ENCODE data around the gene TCEAL4. TPM values are rescaled to one million over a fixed set of nuclear protein-coding genes. Genes with fewer than 3 reads are reported as not detected.

The TCEAL4 gene
- total and polyA plus RNA-seq, 2 of the 13 experiments (the other 11 are each of a cell fraction or from before 2014, with no cell fraction given): 12.6 to 31.0 TPM

- Histone ChIP-seq H3K4me1 (ENCODE audit: insufficient read depth, low read length) (no peaks in the 10 kb centered on the region), H3K27me3 (ENCODE audit: control insufficient read depth in 1 of 2, insufficient read depth in 2 of 2, low read length in 2 of 2) (no peaks in the 10 kb centered on the region), H4K20me1 (ENCODE audit: insufficient read depth, low read length) (no peaks in the 10 kb centered on the region), H3K4me3 (replicated peaks in 1 of 3; ENCODE audit: insufficient read depth in 1 of 3, low read depth in 2 of 3, low read length in 3 of 3) (no peak overlapping the region), H3K4me2 (ENCODE audit: low read depth, low read length) (no peak overlapping the region), H3K36me3 (replicated peaks in 1 of 2; ENCODE audit: control insufficient read depth in 1 of 2, insufficient read depth in 2 of 2, low read length in 2 of 2) (no peaks in the 10 kb centered on the region), H2AFZ (ENCODE audit: low read length) (no peak overlapping the region), H3K9me3 (ENCODE audit: low read length) (no peaks in the 10 kb centered on the region), H3K27ac (ENCODE audit: extremely low read length, insufficient read depth, low read length) (no peak overlapping the region), H3K9ac (ENCODE audit: insufficient read depth, low read depth, low read length) (no peak overlapping the region), H3K79me2 (ENCODE audit: insufficient read depth, low read length) (no peaks in the 10 kb centered on the region)
- no TSS peak for BruUV-seq (replicated peaks)
- TF ChIP-seq PAX8 (CRISPR knock-in tag; IDR thresholded peaks at IDR 0.05; ENCODE audit: borderline replicate concordance): no peak
- TF ChIP-seq CBX2 (IDR thresholded peaks at IDR 0.05; ENCODE audit: low read depth, low read length): no peak
- TF ChIP-seq CBX2 (CRISPR knock-in tag; IDR thresholded peaks at IDR 0.05; ENCODE audit: low read depth): no peak
- no peak for TF ChIP-seq TCF7 (IDR thresholded peaks at IDR 0.05; ENCODE audit: low read depth)
- no peak for TF ChIP-seq ZBTB20 (CRISPR knock-in tag; IDR thresholded peaks at IDR 0.05; ENCODE audit: borderline replicate concordance, low read depth)
- TF ChIP-seq ETV6 (CRISPR knock-in tag; conservative IDR thresholded peaks at IDR 0.05): no peak
- TF ChIP-seq, protein P1, sequence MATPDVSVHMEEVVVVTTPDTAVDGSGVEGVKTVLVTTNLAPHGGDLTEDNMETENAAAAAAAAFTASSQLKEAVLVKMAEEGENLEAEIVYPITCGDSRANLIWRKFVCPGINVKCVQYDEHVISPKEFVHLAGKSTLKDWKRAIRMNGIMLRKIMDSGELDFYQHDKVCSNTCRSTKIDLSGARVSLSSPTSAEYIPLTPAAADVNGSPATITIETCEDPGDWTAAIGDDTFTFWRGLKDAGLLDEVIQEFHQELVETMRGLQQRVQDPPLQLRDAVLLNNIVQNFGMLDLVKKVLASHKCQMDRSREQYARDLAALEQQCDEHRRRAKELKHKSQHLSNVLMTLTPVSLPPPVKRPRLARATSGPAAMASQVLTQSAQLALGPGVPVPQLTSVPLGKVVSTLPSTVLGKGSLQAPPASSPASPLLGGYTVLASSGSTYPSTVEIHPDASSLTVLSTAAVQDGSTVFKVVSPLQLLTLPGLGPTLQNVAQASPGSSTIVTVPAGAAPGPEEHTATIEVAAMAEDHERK (CRISPR knock-in tag; IDR thresholded peaks at IDR 0.05; ENCODE audit: low read depth): no peak
- TF ChIP-seq MIXL1 (CRISPR knock-in tag; IDR thresholded peaks at IDR 0.05): no peak
- TF ChIP-seq MLXIP (CRISPR knock-in tag; IDR thresholded peaks at IDR 0.05; ENCODE audit: borderline replicate concordance): no peak
- TF ChIP-seq ZNF737 (CRISPR knock-in tag; IDR thresholded peaks at IDR 0.05; ENCODE audit: borderline replicate concordance): no peak
- no peak for TF ChIP-seq FOXA1 (IDR thresholded peaks at IDR 0.05)
- TF ChIP-seq FOXA1 (CRISPR knock-in tag; IDR thresholded peaks at IDR 0.05): no peak
- TF ChIP-seq ZHX1 (CRISPR knock-in tag; IDR thresholded peaks at IDR 0.05; ENCODE audit: low read depth): no peak
- TF ChIP-seq ZBTB26 (CRISPR knock-in tag; IDR thresholded peaks at IDR 0.05; ENCODE audit: borderline replicate concordance): no peak
- ATAC-seq (no peak), FAIRE-seq (no peak), DNase-seq (ENCODE audit: low spot score) (no peak)
- ChIA-PET CTCF (ENCODE audit: low intra/inter-chr PET ratio, low total read pairs) (no interaction called here), POLR2A (no interaction called here)
- WGBS (ENCODE audit: low lambda C conversion rate): no CpG with 5 or more reads among the region's 1 CpG
- intact Hi-C loops (cut with micrococcal nuclease; ENCODE audit: unreplicated experiment): no loop called here
- in situ Hi-C loops (cut with HindIII; ENCODE audit: extremely low pct_ligation_motif_present, low pct_unique_long_range_greater_than_20kb): no loop called here
These were observed 12.1 kb upstream of the TCEAL4 start for GRCh38 chrX:103573202-103573601.

Measured in HepG2 (cell line).